GM18511 (cell line): ENCODE measurements around the gene FXYD7.
"Not testable (repeated sequence)": the region's sequence is repeated elsewhere in the genome, so short reads cannot be mapped to it uniquely, and the experiment has no call there.

Experiments used
- ATAC-seq: cut with Tn5 transposase; IDR thresholded peaks from one replicate; pipeline ENCODE4 v1.9.1; 2021; ENCODE audit warnings: mild to moderate bottlenecking, moderate library complexity; ENCODE audit not compliant: unreplicated experiment

The FXYD7 gene

GRCh38 chr19:35143231-35143715 is at the start of gene FXYD7:
FXYD7 (plus strand) TSS chr19:35143255; CDS start chr19:35143334, 79 bp downstream.
- no peak for ATAC-seq

GRCh38 chr19:35093430-35093829 is 49.6 kb upstream of the FXYD7 start:
- no peak for ATAC-seq

- ATAC-seq, result no peak
Observed at GRCh38 chr19:35093941-35094647, 49.0 kb upstream of the FXYD7 start.

- ATAC-seq, result no peak
Observed at GRCh38 chr19:35094656-35095055, 48.4 kb upstream of the FXYD7 start.

- no peak for ATAC-seq
Observed at GRCh38 chr19:35095667-35096368, 47.2 kb upstream of the FXYD7 start.

- no peak for ATAC-seq
Observed at GRCh38 chr19:35098413-35099049, 44.5 kb upstream of the FXYD7 start.

- ATAC-seq, result no peak
Observed at GRCh38 chr19:35099155-35099896, 43.7 kb upstream of the FXYD7 start.

GRCh38 chr19:35099897-35100275 is 43.2 kb upstream of the FXYD7 start:
- ATAC-seq, result no peak

- no peak for ATAC-seq
Observed at GRCh38 chr19:35100588-35101533, 42.2 kb upstream of the FXYD7 start.

- ATAC-seq, result not testable (repeated sequence)
Observed at GRCh38 chr19:35101949-35102348, 41.1 kb upstream of the FXYD7 start.

GRCh38 chr19:35103614-35104013 is 39.4 kb upstream of the FXYD7 start:
- not testable (repeated sequence) for ATAC-seq

GRCh38 chr19:35104361-35104760 is 38.7 kb upstream of the FXYD7 start:
- no peak for ATAC-seq

- ATAC-seq, result no peak
Observed at GRCh38 chr19:35105047-35105410, 38.0 kb upstream of the FXYD7 start.

GRCh38 chr19:35105411-35106290 is 37.4 kb upstream of the FXYD7 start:
- no peak for ATAC-seq

GRCh38 chr19:35106291-35106583 is 36.8 kb upstream of the FXYD7 start:
- ATAC-seq, result no peak

- ATAC-seq, result no peak
Observed at GRCh38 chr19:35106898-35107541, 36.0 kb upstream of the FXYD7 start.

GRCh38 chr19:35107545-35107944 is 35.5 kb upstream of the FXYD7 start:
- no peak for ATAC-seq

- no peak for ATAC-seq
Observed at GRCh38 chr19:35108730-35109129, 34.3 kb upstream of the FXYD7 start.
